Endothelial cell of umbilical vein (primary cell): ENCODE results near the gene RSRC1.

ENCODE experiments used
- EZH2 ChIP-seq: IDR thresholded peaks from 2 replicates; pipeline ENCODE4 v1.6.1; 2012; ENCODE audit warnings: borderline replicate concordance, low read depth, mild to moderate bottlenecking, moderate library complexity, low read length, inconsistent platforms; ENCODE audit not compliant: severe bottlenecking
- FOS ChIP-seq: IDR thresholded peaks from 2 replicates; pipeline ENCODE4 v1.6.1; 2011; ENCODE audit warnings: mild to moderate bottlenecking, low read length, moderate library complexity, borderline replicate concordance; ENCODE audit not compliant: insufficient read depth
- MYC ChIP-seq: IDR thresholded peaks from one replicate; pipeline ENCODE4 v1.6.1; 2011; ENCODE audit warnings: mild to moderate bottlenecking, low read depth, low read length
- POLR2A ChIP-seq: IDR thresholded peaks from 2 replicates; pipeline ENCODE4 v1.6.1; 2012; ENCODE audit warnings: low read depth, mild to moderate bottlenecking, control low read depth, low read length
- POLR2AphosphoS5 ChIP-seq: IDR thresholded peaks from 2 replicates; pipeline ENCODE4 v1.6.1; 2012; ENCODE audit warnings: low read depth, mild to moderate bottlenecking, control low read depth, low read length, moderate library complexity; ENCODE audit not compliant: insufficient read depth
- TF ChIP-seq, protein P1 (sequence below), 2 donors: IDR thresholded peaks; 1 replicate in 1 of 2; 2 replicates in 1 of 2; pipeline ENCODE4 v1.5.1; 2011; ENCODE audit warnings: low read length in 2 of 2, mild to moderate bottlenecking in 2 of 2, moderate library complexity in 2 of 2, control low read depth in 1 of 2, inconsistent platforms in 1 of 2, low read depth in 1 of 2; ENCODE audit not compliant: insufficient read depth in 1 of 2; ENCODE audit errors: extremely low read depth in 1 of 2
- TF ChIP-seq, protein P2 (sequence below): IDR thresholded peaks from 2 replicates; pipeline ENCODE4 v1.6.1; 2011; ENCODE audit not compliant: insufficient read depth, insufficient read length

DNA sequence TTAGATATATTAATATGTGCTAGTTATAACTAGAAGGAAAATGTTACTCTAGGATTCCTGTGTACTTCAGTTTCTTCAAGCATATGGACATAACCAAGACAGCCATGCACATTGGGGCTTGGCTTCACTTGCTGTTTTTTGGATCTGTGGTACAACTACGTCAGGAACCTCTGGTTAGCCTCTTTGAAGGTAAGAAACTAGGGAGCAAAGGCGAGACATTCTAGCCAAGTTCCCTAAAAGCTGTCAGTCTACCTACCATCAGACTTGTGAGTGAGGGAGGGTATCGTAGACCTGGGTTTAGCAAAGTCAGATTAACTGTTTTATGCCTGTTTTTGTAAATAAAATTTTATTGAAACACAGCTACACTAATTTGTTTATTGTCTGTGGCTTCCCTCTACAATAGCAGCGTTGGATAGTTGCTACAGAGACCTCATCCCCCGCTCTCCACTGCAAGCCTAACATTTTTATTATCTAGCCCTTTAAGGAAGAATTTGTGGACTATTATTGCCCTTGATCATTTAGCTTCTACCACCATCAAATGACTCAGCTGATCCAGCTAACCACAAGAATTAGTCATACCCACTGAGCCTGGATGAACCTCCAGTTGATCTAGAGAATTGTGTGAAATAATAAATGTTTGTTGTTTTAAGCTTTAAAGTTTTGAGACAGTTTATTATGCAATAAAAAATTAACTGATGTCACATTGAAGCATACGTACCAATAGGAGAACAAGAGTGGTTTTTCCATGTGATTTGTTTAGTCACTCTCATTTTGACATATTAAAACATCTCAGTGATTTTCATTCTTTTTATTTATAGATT lies 58.1 kb downstream of the RSRC1 start:
- TF ChIP-seq, protein P1, sequence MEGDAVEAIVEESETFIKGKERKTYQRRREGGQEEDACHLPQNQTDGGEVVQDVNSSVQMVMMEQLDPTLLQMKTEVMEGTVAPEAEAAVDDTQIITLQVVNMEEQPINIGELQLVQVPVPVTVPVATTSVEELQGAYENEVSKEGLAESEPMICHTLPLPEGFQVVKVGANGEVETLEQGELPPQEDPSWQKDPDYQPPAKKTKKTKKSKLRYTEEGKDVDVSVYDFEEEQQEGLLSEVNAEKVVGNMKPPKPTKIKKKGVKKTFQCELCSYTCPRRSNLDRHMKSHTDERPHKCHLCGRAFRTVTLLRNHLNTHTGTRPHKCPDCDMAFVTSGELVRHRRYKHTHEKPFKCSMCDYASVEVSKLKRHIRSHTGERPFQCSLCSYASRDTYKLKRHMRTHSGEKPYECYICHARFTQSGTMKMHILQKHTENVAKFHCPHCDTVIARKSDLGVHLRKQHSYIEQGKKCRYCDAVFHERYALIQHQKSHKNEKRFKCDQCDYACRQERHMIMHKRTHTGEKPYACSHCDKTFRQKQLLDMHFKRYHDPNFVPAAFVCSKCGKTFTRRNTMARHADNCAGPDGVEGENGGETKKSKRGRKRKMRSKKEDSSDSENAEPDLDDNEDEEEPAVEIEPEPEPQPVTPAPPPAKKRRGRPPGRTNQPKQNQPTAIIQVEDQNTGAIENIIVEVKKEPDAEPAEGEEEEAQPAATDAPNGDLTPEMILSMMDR (IDR thresholded peaks at IDR 0.05; ENCODE audit: extremely low read depth in 1 of 2, insufficient read depth in 1 of 2, low read depth in 1 of 2, low read length in 2 of 2): no peak
- no peak for TF ChIP-seq POLR2A
- TF ChIP-seq POLR2AphosphoS5: no peak
- TF ChIP-seq MYC: no peak
- TF ChIP-seq EZH2: no peak
- peak; percentile 93 for TF ChIP-seq FOS
- TF ChIP-seq, protein P2, sequence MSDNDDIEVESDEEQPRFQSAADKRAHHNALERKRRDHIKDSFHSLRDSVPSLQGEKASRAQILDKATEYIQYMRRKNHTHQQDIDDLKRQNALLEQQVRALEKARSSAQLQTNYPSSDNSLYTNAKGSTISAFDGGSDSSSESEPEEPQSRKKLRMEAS: no peak
